PFSK-1 (cell line): ENCODE results near the gene TNNI3K.

Experiments
- POLR2AphosphoS5 ChIP-seq: IDR thresholded peaks from 2 replicates; pipeline ENCODE4 v1.6.1; 2012; ENCODE audit warnings: low read depth, mild to moderate bottlenecking, control low read depth, low read length, moderate library complexity
- TAF1 ChIP-seq: IDR thresholded peaks from 2 replicates; pipeline ENCODE4 v1.6.1; 2012; ENCODE audit warnings: low read length, control low read depth, borderline replicate concordance; ENCODE audit not compliant: insufficient read depth
- TF ChIP-seq, protein P1 (sequence below), 2 experiments: IDR thresholded peaks; 2 replicates each; pipeline versions ENCODE4 v1.6.1 to v1.8.0; 2011 to 2012; ENCODE audit warnings: low read depth in 2 of 2, low read length in 2 of 2, control low read depth in 1 of 2, inconsistent platforms in 1 of 2, mild to moderate bottlenecking in 1 of 2, moderate library complexity in 1 of 2; ENCODE audit not compliant: insufficient read depth in 1 of 2

DNA sequence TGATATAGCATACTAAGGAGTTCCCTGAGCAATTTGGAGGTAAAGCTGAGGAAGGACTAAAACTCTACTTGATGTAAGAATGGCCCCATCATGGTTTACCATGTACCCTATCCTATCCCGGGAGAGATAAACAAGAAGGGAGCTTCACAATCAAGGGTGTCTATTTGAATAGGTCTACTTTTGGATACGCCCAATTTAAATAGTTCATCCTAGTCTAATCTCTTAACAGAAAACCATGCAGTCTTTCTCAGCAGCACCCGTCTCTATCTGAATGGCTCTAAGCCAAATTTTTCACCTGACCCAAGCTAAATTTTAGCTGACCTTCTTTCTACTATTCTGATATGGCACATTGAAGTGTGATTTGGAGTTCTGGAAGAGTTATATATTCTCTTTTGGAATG is 122.0 kb downstream of the TNNI3K start:
- TF ChIP-seq POLR2AphosphoS5: no peak
- TF ChIP-seq, protein P1, sequence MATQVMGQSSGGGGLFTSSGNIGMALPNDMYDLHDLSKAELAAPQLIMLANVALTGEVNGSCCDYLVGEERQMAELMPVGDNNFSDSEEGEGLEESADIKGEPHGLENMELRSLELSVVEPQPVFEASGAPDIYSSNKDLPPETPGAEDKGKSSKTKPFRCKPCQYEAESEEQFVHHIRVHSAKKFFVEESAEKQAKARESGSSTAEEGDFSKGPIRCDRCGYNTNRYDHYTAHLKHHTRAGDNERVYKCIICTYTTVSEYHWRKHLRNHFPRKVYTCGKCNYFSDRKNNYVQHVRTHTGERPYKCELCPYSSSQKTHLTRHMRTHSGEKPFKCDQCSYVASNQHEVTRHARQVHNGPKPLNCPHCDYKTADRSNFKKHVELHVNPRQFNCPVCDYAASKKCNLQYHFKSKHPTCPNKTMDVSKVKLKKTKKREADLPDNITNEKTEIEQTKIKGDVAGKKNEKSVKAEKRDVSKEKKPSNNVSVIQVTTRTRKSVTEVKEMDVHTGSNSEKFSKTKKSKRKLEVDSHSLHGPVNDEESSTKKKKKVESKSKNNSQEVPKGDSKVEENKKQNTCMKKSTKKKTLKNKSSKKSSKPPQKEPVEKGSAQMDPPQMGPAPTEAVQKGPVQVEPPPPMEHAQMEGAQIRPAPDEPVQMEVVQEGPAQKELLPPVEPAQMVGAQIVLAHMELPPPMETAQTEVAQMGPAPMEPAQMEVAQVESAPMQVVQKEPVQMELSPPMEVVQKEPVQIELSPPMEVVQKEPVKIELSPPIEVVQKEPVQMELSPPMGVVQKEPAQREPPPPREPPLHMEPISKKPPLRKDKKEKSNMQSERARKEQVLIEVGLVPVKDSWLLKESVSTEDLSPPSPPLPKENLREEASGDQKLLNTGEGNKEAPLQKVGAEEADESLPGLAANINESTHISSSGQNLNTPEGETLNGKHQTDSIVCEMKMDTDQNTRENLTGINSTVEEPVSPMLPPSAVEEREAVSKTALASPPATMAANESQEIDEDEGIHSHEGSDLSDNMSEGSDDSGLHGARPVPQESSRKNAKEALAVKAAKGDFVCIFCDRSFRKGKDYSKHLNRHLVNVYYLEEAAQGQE (IDR thresholded peaks at IDR 0.05; ENCODE audit: insufficient read depth in 1 of 2, low read depth in 2 of 2, low read length in 2 of 2): no peak
- TF ChIP-seq TAF1: no peak
